Right lobe of liver (tissue), 4 donors: ENCODE data around the gene RNGTT.

Experiments used
- POLR2A ChIP-seq: fragments of 450-650 bp; IDR thresholded peaks from one replicate; pipeline ENCODE4 v1.6.1; 2017; ENCODE audit warnings: antibody characterized with exemption, mild to moderate bottlenecking
- TF ChIP-seq, protein P1 (sequence below), 4 donors: fragments of 200-600 bp in 3 of 4; fragments of 450-650 bp in 1 of 4; IDR thresholded peaks; one replicate each; pipeline versions ENCODE4 v1.5.1 to v1.8.0; 2016 to 2022; ENCODE audit warnings: antibody characterized with exemption in 4 of 4, mild to moderate bottlenecking in 2 of 4
- donor health status: DM: no; HTN: no; CAD: no.
- donor health status: DM: no; HTN: no; CAD: no.
- donor health status: DM: no; HTN: yes; CAD: no.

DNA sequence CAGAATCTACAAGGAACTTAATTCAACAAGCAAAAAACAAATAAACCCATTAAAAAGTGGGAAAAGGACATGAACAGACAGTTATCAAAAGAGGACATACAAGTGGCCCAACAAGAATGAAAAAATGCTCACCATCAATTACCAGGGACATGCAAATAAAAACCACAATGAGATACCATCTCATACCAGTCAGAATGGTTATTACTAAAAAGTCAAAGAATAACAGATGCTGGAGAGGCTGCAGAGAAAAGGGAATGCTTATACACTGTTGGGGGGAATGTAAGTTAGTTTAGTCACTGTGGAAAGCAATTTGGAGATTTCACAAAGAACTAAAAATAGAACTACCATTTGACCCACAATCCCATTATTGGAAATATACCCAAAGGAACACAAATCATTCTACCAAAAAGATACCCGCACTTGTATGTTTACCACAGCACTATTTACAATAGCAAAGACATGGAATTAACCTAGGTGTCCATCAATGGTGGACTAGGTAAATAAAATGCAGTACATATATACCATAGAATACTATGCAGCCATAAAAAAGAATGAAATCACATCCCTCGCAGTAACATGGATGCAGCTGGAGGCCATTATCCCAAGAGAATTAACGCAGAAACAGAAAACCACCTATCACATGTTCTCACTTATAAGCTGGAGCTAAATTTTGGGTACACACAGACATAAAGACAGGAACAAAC is 48.4 kb downstream of the RNGTT start:
- TF ChIP-seq, protein P1, sequence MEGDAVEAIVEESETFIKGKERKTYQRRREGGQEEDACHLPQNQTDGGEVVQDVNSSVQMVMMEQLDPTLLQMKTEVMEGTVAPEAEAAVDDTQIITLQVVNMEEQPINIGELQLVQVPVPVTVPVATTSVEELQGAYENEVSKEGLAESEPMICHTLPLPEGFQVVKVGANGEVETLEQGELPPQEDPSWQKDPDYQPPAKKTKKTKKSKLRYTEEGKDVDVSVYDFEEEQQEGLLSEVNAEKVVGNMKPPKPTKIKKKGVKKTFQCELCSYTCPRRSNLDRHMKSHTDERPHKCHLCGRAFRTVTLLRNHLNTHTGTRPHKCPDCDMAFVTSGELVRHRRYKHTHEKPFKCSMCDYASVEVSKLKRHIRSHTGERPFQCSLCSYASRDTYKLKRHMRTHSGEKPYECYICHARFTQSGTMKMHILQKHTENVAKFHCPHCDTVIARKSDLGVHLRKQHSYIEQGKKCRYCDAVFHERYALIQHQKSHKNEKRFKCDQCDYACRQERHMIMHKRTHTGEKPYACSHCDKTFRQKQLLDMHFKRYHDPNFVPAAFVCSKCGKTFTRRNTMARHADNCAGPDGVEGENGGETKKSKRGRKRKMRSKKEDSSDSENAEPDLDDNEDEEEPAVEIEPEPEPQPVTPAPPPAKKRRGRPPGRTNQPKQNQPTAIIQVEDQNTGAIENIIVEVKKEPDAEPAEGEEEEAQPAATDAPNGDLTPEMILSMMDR (IDR thresholded peaks at IDR 0.05) = no peak
- TF ChIP-seq POLR2A = no peak
